SU-DHL-6 (cell line): ENCODE results near the gene PHF13.

Experiments used
- H2AFZ ChIP-seq: fragments of 200-600 bp; sonication (generic); 2 replicates; pipeline ENCODE4 v1.6.1; 2014; ENCODE audit warnings: low read depth, mild to moderate bottlenecking, moderate library complexity, mixed read lengths, antibody characterized with exemption, low read length; ENCODE audit not compliant: severe bottlenecking
- H3F3A ChIP-seq: fragments of 200-600 bp; shearing (Covaris generic); 2 replicates; pipeline ENCODE4 v1.6.0; 2016; ENCODE audit warnings: antibody characterized with exemption, mild to moderate bottlenecking; ENCODE audit not compliant: insufficient read depth
- H3K27ac ChIP-seq: fragments of 200-600 bp; sonication (generic); 2 replicates; pipeline ENCODE4 v1.5.1; 2016; ENCODE audit warnings: low read depth, mild to moderate bottlenecking, low read length, moderate library complexity, mixed read lengths
- H3K27me3 ChIP-seq: fragments of 200-600 bp; sonication (generic), shearing (Covaris generic); 2 replicates; pipeline ENCODE4 v1.6.0; 2014; ENCODE audit warnings: mild to moderate bottlenecking, low read length
- H3K36me3 ChIP-seq: fragments of 200-600 bp; sonication (generic); 2 replicates; pipeline ENCODE4 v1.6.1; 2014; ENCODE audit warnings: mild to moderate bottlenecking, low read length, mixed read lengths
- H3K4me2 ChIP-seq: fragments of 300-600, 200-600 bp; shearing (Covaris generic), sonication (generic); 2 replicates; pipeline ENCODE4 v1.6.0; 2014; ENCODE audit warnings: low read length, low read depth, mild to moderate bottlenecking; ENCODE audit not compliant: poor library complexity, severe bottlenecking
- H3K4me3 ChIP-seq: fragments of 200-600 bp; sonication (generic); 2 replicates; pipeline ENCODE4 v1.5.1; 2014; ENCODE audit warnings: antibody characterized with exemption, low read length, mild to moderate bottlenecking, mixed read lengths; ENCODE audit not compliant: insufficient read depth, poor library complexity, severe bottlenecking
- H3K79me2 ChIP-seq: fragments of 200-600 bp; sonication (generic); 2 replicates; pipeline ENCODE4 v1.6.1; 2014; ENCODE audit warnings: mild to moderate bottlenecking, low read length, moderate library complexity; ENCODE audit not compliant: insufficient read depth
- H3K9ac ChIP-seq: fragments of 200-600 bp; sonication (generic); 2 replicates; pipeline ENCODE4 v1.7.0; 2014; ENCODE audit warnings: mild to moderate bottlenecking, low read length
- H3K9me2 ChIP-seq: fragments of 200-600 bp; sonication (generic); replicated peaks from 2 replicates; pipeline ENCODE4 v1.6.1; 2014; ENCODE audit warnings: low read length; ENCODE audit not compliant: insufficient read depth
- H3K9me3 ChIP-seq: fragments of 200-600 bp; sonication (generic); 2 replicates; pipeline ENCODE4 v1.6.1; 2014; ENCODE audit warnings: low read length, mixed read lengths; ENCODE audit not compliant: insufficient read depth
- H4K20me1 ChIP-seq: fragments of 200-600 bp; sonication (generic); 2 replicates; pipeline ENCODE4 v1.6.1; 2014; ENCODE audit warnings: low read depth, mild to moderate bottlenecking, antibody characterized with exemption, low read length, moderate library complexity, mixed read lengths
- CTCF ChIP-seq: fragments of 200-600 bp; sonication (generic); IDR thresholded peaks from one replicate; pipeline ENCODE4 v1.5.1; 2017; ENCODE audit warnings: antibody characterized with exemption, mild to moderate bottlenecking, low read length, moderate library complexity; ENCODE audit not compliant: insufficient read depth, poor library complexity, severe bottlenecking
- EZH2phosphoT487 ChIP-seq: fragments of 200-600 bp; sonication (generic), shearing (Covaris generic); conservative IDR thresholded peaks from 2 replicates; pipeline ENCODE4 v1.6.1; 2018; ENCODE audit warnings: mild to moderate bottlenecking, antibody characterized with exemption, low read length, moderate library complexity, mixed read lengths

Gene PHF13

DNA sequence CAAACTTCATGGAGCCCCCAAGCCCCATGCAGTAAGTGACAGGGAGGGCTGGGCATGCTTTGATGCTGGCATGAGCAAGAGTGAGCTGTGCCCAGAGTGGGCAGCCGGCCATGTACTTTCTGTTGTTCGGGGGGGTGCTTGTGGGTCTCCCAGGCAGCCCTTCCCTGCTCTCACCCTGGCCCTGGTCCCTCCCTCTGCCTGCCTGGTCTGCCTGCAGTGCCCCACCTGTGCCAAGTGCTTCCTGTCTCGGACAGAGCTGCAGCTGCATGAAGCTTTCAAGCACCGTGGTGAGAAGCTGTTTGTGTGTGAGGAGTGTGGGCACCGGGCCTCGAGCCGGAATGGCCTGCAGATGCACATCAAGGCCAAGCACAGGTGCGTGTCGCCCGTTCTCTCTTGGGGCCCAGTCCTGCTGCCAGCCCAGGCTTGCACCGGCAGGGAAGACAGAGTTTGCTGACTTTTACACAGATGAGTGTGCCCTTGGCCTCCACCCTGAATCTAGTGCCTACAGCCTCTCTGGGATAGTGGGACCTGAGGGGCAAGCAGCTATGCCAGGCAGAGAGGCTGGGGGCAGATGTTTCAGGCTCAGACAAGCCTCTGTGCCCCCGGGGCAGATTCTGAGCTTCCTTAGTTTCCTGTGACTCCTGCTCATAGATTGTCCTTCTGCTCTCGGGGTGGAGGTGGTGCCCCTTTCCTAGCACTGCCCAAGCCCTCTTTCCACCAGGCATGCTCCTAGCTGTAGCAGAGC lies 26.1 kb upstream of the PHF13 start:
- Histone ChIP-seq H3K27ac (peak overlapping the region; percentile 22; the same call in 1 of the 2 replicates), H3K9ac (no peak overlapping the region), H3K4me2 (no peak overlapping the region), H3K9me3 (no peaks in the 10 kb centered on the region), H4K20me1 (no peaks in the 10 kb centered on the region), H3F3A (no peaks in the 10 kb centered on the region), H3K27me3 (no peaks in the 10 kb centered on the region), H3K79me2 (no peaks in the 10 kb centered on the region), H2AFZ (no peak overlapping the region), H3K4me3 (no peak overlapping the region), H3K36me3 (no peaks in the 10 kb centered on the region), H3K9me2 (no peaks in the 10 kb centered on the region)
- TF ChIP-seq EZH2phosphoT487 (no peak), CTCF (no peak)

- Histone ChIP-seq H4K20me1 (no peaks in the 10 kb centered on the region), H3K4me3 (no peak overlapping the region), H3K27ac (no peak overlapping the region), H3K4me2 (no peak overlapping the region), H3K79me2 (no peaks in the 10 kb centered on the region), H3K9ac (no peak overlapping the region), H3K9me3 (no peaks in the 10 kb centered on the region), H2AFZ (no peak overlapping the region), H3K9me2 (no peaks in the 10 kb centered on the region), H3F3A (no peaks in the 10 kb centered on the region), H3K27me3 (no peaks in the 10 kb centered on the region), H3K36me3 (no peaks in the 10 kb centered on the region)
- TF ChIP-seq CTCF (no peak), EZH2phosphoT487 (no peak)
Measured at GRCh38 chr1:6588128-6588892, 25.2 kb upstream of the PHF13 start.

DNA sequence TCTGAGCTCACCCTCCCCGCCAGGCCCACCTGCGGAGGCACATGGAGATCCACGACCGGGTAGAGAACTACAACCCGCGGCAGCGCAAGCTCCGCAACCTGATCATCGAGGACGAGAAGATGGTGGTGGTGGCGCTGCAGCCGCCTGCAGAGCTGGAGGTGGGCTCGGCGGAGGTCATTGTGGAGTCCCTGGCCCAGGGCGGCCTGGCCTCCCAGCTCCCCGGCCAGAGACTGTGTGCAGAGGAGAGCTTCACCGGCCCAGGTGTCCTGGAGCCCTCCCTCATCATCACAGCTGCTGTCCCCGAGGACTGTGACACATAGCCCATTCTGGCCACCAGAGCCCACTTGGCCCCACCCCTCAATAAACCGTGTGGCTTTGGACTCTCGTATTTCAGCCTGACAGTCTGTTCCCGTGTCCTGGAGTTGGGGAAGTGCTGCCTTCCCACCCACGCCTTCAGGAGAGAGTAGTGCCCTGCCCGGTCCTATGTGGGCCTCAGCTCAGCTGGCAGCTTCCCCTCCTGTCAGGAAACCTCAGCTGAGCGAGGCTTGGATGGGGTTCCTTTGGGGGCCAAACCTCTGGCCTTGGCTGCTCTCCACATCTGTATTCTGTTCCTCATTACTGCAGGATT lies 24.5 kb upstream of the PHF13 start:
- no peak overlapping the region for H2AFZ ChIP-seq
- TF ChIP-seq EZH2phosphoT487 (no peak), CTCF (no peak)
- no peaks in the 10 kb centered on the region for H3K27me3 ChIP-seq
- H3K4me2 ChIP-seq: no peak overlapping the region
- no peaks in the 10 kb centered on the region for H3F3A ChIP-seq
- H3K79me2 ChIP-seq: no peaks in the 10 kb centered on the region
- no peaks in the 10 kb centered on the region for H3K9me3 ChIP-seq
- H3K9ac ChIP-seq: no peak overlapping the region
- no peak overlapping the region for H3K4me3 ChIP-seq
- no peaks in the 10 kb centered on the region for H3K9me2 ChIP-seq
- no peak overlapping the region for H3K27ac ChIP-seq
- no peaks in the 10 kb centered on the region for H4K20me1 ChIP-seq
- no peaks in the 10 kb centered on the region for H3K36me3 ChIP-seq
